Measurements from ENCODE around the gene OR52J3.

GRCh38 chr11:5021996-5022395 is 24.3 kb upstream of the OR52J3 start:
- TF ChIP-seq EZH2 (IDR thresholded peaks at IDR 0.05; ENCODE audit: borderline replicate concordance, insufficient read depth, low read depth, low read length, poor library complexity, severe bottlenecking) (no peak), CTCF (IDR thresholded peaks at IDR 0.05) (no peak)

Measured in B cell (primary cell).